OCI-LY1 (cell line): Measurements from ENCODE around the gene SPATA21.

ENCODE experiments used
- EZH2 ChIP-seq: fragments of 200-600 bp; sonication (generic), shearing (Covaris generic); IDR thresholded peaks from 2 replicates; pipeline ENCODE4 v1.8.0; 2017; ENCODE audit warnings: borderline replicate concordance, mixed run types, mild to moderate bottlenecking, antibody characterized with exemption, low read length, moderate library complexity, mixed read lengths
- TF ChIP-seq, protein P1 (sequence below): fragments of 200-600 bp; sonication (generic), shearing (Covaris generic); IDR thresholded peaks from 2 replicates; pipeline ENCODE4 v1.5.1; 2017; ENCODE audit warnings: mild to moderate bottlenecking, antibody characterized with exemption, low read length, moderate library complexity, mixed read lengths

DNA sequence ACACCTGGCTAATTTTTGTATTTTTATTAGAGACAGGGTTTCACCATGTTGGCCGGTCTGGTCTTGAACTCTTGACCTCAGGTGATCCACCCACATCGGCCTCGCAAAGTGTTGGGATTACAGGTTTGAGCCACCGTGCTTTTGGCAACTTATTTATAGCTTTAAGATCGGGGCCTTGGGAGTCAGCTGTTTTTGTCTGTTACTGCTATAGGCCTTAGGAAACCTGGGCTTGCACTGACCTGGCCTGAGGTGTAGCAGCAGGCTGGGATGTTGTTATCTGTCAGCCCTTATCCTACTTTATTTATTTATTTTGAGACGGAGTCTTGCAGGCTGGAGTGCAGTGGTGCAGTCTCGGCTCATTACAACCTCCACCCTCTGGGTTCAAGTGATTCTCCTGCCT, 58.8 kb downstream of the SPATA21 start:
- TF ChIP-seq, protein P1, sequence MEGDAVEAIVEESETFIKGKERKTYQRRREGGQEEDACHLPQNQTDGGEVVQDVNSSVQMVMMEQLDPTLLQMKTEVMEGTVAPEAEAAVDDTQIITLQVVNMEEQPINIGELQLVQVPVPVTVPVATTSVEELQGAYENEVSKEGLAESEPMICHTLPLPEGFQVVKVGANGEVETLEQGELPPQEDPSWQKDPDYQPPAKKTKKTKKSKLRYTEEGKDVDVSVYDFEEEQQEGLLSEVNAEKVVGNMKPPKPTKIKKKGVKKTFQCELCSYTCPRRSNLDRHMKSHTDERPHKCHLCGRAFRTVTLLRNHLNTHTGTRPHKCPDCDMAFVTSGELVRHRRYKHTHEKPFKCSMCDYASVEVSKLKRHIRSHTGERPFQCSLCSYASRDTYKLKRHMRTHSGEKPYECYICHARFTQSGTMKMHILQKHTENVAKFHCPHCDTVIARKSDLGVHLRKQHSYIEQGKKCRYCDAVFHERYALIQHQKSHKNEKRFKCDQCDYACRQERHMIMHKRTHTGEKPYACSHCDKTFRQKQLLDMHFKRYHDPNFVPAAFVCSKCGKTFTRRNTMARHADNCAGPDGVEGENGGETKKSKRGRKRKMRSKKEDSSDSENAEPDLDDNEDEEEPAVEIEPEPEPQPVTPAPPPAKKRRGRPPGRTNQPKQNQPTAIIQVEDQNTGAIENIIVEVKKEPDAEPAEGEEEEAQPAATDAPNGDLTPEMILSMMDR: no peak
- no peak for TF ChIP-seq EZH2
